AG04449 (cell line): Measurements from ENCODE around the gene PLPP3.

ENCODE experiments used
- CTCF ChIA-PET: fragments of 350-600 bp; formaldehyde crosslinking; extraction: SDS; loops from one replicate; lab custom pipeline; 2021; ENCODE audit warnings: antibody characterized with exemption; lab: Yijun Ruan, JAX
- POLR2A ChIA-PET: fragments of 400-600, 350-600 bp; formaldehyde crosslinking; extraction: SDS; loops from one replicate; lab custom pipeline; 2020; ENCODE audit warnings: antibody characterized with exemption, inconsistent platforms; lab: Yijun Ruan, JAX
- DNase-seq: peaks from one replicate; pipeline ENCODE4 v3.0.0-alpha.2; 2010; ENCODE audit warnings: low read depth, low spot score
- H3K4me3 ChIP-seq: 2 replicates; pipeline ENCODE4 v1.5.1; 2011; ENCODE audit warnings: low read depth, mild to moderate bottlenecking, control low read depth, low read length
- TF ChIP-seq, protein P1 (sequence below): IDR thresholded peaks from one replicate; pipeline ENCODE4 v1.5.1; 2011; ENCODE audit warnings: mild to moderate bottlenecking, moderate library complexity, low read length, control low read depth, inconsistent platforms; ENCODE audit not compliant: insufficient read depth; ENCODE audit errors: missing control alignments

Gene PLPP3

DNA sequence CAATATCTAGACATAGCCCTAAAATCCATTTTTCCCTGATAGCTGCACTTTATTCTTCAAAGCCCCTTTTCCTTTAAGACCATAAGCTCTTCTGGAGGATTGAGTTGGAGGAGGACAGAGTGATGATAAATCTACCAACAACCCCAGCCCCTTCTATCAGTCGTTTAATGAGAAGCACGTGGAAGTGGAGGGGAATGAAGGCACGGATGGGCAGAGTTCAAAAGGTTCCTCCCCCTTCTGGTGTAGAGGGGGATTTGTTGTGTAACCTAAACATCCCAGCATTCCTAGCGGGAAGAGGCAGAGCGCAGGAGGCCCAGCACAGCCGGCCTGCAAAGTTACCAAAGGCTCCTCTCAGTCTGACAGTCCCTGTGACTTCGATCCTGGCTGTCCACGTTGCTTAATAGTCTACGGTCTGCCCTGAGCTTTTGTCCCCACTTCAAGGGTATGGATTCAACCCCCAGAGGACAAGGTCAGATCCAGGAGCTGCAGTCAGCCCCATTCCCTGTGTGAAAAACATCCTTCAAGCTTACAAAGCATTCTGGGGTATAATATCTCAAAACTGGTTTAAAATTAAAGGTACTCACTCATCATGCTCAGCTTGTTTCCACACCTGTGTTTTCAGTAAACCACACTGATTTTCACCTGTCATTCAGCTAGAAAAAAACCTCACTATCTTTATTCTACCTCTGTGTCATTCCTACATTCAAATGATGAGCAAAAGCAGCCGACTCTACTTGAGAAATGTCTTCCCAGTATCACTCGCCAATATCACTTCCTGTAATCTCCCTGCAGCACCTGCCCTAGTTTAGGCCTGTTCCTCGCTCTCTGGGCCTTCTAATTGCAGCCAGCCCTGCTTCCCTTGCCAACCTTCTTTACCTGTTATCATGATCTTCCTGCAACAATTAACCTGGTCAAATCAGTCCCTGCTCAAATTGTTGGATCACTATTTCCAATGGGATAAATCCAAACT lies 117.9 kb downstream of the PLPP3 start:
- TF ChIP-seq, protein P1, sequence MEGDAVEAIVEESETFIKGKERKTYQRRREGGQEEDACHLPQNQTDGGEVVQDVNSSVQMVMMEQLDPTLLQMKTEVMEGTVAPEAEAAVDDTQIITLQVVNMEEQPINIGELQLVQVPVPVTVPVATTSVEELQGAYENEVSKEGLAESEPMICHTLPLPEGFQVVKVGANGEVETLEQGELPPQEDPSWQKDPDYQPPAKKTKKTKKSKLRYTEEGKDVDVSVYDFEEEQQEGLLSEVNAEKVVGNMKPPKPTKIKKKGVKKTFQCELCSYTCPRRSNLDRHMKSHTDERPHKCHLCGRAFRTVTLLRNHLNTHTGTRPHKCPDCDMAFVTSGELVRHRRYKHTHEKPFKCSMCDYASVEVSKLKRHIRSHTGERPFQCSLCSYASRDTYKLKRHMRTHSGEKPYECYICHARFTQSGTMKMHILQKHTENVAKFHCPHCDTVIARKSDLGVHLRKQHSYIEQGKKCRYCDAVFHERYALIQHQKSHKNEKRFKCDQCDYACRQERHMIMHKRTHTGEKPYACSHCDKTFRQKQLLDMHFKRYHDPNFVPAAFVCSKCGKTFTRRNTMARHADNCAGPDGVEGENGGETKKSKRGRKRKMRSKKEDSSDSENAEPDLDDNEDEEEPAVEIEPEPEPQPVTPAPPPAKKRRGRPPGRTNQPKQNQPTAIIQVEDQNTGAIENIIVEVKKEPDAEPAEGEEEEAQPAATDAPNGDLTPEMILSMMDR = no peak
- CTCF ChIA-PET = interaction anchor here (1.3 kb wide), 1 partner anchor 10 kb away, joined by 3 read pairs; no protein-coding TSS in a partner anchor
- no peak for DNase-seq
- H3K4me3 ChIP-seq = no peak overlapping the region
- POLR2A ChIA-PET = no interaction called here

DNA sequence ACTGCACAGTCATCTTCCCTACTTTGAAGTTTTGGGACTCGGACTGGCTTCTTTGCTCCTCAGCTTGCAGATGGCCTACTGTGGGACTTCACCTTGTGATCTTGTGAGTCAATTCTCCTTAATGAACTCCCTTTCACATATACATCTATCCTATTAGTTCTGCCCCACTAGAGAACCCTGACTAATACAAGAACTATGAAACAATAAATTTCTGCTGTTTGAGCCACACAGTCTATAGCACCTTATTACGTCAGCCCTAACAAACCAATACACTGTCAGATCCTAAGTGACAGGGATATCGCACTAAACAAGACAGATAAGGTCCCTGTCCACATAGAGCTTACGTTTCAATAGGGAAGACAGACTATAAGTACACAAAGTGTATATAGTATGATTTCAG lies 120.1 kb downstream of the PLPP3 start:
- TF ChIP-seq, protein P1 = no peak
- DNase-seq = no peak
- ChIA-PET POLR2A (no interaction called here), CTCF (interaction anchor here (0.9 kb wide), 1 partner anchor 11 kb away, joined by 3 read pairs; no protein-coding TSS in a partner anchor)
- no peak overlapping the region for H3K4me3 ChIP-seq

DNA sequence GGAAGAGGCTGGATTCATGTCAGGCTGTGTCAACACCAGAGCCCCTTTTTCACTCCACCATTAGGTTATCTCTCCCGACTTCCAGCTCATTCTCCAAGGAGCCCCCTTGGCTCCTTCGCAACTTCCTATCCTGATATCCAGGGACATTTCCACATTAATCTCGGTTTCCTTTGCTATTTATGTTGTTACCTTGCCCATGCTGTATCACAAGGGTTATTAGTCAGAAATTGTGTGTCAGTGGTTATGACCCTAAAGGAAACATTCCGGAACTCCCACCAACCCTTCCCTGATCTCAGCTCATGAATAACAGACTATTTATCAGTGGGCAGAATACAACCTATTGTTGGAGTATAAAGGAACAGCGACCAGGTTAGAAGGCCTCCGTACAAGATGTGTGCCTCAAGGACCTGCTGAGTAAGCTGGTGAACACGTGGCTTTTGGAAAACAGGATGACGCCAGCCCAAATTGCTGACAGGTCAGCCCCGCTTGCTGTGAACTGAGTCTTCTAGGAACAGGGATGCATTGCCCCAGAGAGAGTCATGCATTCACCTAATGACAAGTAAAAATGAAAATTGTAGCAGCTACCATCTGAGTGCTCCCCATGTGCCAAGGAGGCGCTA lies 121.5 kb downstream of the PLPP3 start:
- ChIA-PET CTCF (no interaction called here), POLR2A (no interaction called here)
- H3K4me3 ChIP-seq = no peak overlapping the region
- DNase-seq = no peak
- TF ChIP-seq, protein P1 = no peak

DNA sequence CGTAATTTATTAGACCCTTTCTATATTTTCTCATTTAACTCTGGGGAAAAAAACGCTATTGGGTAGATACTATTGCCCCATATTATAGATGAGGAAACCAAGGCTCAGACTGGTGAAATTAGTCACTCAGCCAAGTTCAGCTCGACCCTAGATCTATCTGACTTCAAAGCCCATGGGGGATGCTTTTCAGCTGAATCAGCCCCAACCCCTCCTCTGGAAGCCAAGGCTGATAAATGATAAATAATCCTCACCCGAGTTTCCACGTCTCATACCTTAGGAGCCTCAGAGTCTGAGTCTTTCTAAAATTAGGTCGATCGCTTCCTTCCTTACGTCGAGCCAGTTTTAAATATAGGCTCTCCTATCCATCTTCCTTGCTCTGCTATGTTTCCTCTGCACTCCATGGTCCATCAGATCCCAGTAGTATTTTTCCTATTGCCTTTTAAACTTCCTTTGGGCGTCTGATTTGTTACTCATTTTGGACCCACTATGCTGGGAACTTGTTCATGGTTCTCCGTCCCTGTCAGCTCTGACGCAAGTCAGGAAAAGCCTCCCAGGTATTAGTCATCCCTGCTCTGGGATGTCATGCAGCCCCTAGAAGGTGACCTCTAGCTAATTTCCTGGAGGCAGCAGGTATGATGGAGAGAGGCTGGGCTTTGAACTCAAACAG lies 122.8 kb downstream of the PLPP3 start:
- TF ChIP-seq, protein P1 = no peak

DNA sequence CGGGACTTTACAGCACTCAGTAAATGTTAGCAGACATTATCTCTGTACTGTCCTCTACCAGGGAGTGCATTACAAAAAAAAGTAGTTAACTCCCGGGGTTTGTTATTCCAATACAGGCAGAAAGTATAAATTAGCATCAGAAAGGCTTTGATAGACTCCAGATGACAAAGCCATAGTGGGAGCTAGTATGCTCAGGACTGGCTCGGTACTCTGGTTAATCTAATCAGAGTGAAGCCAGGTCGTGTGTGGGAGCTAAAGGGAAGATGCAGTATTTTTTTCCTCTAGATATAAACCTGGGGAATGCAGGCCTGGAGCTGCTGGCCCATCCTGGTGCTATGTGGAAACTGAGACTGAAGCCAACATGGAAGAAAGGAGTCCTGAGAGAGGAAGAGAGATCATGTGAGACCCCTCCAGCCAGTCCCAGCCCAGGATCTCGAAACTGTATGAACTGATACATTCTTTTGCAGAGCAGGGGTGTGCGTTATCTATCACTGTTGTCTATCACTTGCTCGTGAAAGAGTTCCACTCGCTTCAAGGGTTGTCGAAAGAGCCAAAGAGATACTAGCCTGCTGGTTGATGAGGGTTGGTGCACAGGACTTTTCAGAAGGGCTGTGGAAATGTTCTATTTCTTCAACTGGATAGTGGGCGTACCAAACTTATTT lies 125.8 kb downstream of the PLPP3 start:
- ChIA-PET CTCF (interaction anchor here (1.1 kb wide), 1 partner anchor 8 kb away, joined by 3 read pairs; no protein-coding TSS in a partner anchor), POLR2A (no interaction called here)
- DNase-seq = no peak
- H3K4me3 ChIP-seq = no peak overlapping the region
- TF ChIP-seq, protein P1 = no peak

More for the DNA sequence above, 122.8 kb downstream of the PLPP3 start:
- CTCF ChIA-PET = no interaction called here
- POLR2A ChIA-PET = no interaction called here
- DNase-seq = no peak
- H3K4me3 ChIP-seq = no peak overlapping the region
